C4-2B (cell line): ENCODE results near the gene KRTAP5-1.

ENCODE experiments used
- ZFX ChIP-seq: fragments of 450-650 bp; IDR thresholded peaks from 2 replicates; pipeline ENCODE4 v1.6.1; 2017
- TF ChIP-seq, protein P1 (sequence below): fragments of 450-650 bp; conservative IDR thresholded peaks from 2 replicates; pipeline ENCODE4 v1.5.1; 2017; ENCODE audit warnings: mild to moderate bottlenecking

- TF ChIP-seq, protein P1, sequence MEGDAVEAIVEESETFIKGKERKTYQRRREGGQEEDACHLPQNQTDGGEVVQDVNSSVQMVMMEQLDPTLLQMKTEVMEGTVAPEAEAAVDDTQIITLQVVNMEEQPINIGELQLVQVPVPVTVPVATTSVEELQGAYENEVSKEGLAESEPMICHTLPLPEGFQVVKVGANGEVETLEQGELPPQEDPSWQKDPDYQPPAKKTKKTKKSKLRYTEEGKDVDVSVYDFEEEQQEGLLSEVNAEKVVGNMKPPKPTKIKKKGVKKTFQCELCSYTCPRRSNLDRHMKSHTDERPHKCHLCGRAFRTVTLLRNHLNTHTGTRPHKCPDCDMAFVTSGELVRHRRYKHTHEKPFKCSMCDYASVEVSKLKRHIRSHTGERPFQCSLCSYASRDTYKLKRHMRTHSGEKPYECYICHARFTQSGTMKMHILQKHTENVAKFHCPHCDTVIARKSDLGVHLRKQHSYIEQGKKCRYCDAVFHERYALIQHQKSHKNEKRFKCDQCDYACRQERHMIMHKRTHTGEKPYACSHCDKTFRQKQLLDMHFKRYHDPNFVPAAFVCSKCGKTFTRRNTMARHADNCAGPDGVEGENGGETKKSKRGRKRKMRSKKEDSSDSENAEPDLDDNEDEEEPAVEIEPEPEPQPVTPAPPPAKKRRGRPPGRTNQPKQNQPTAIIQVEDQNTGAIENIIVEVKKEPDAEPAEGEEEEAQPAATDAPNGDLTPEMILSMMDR: no peak
- no peak for TF ChIP-seq ZFX
These were observed 24.3 kb downstream of the KRTAP5-1 start for GRCh38 chr11:1560649-1561251.
